Neural progenitor cell (in vitro differentiated cells): ENCODE data around the gene KDSR. TPM values are rescaled to one million over a fixed set of nuclear protein-coding genes. Genes with fewer than 3 reads are reported as not detected.

Experiments
- DNase-seq: peaks from one replicate; pipeline ENCODE4 v3.0.0-alpha.2; 2016; ENCODE audit warnings: low spot score
- H2AFZ ChIP-seq: fragments of 200-600 bp; sonication (generic); replicated peaks from 2 replicates; pipeline ENCODE4 v1.6.1; 2016; ENCODE audit warnings: antibody characterized with exemption
- H3F3A ChIP-seq: fragments of 200-600 bp; sonication (generic); 2 replicates; pipeline ENCODE4 v1.6.1; 2016; ENCODE audit warnings: antibody characterized with exemption, low read depth
- H3K27ac ChIP-seq: fragments of 200-600 bp; sonication (generic); 2 replicates; pipeline ENCODE4 v1.5.1; 2016; ENCODE audit warnings: mild to moderate bottlenecking
- H3K27me3 ChIP-seq: fragments of 200-600 bp; sonication (generic); 2 replicates; pipeline ENCODE4 v1.6.1; 2016; ENCODE audit warnings: mild to moderate bottlenecking, moderate library complexity
- H3K36me3 ChIP-seq: fragments of 200-600 bp; sonication (generic); 2 replicates; pipeline ENCODE4 v1.5.1; 2016
- H3K4me1 ChIP-seq: fragments of 200-600 bp; sonication (generic); 2 replicates; pipeline ENCODE4 v1.6.1; 2016; ENCODE audit warnings: mixed run types
- H3K4me2 ChIP-seq: fragments of 200-600 bp; sonication (generic); 2 replicates; pipeline ENCODE4 v1.6.1; 2016
- H3K4me3 ChIP-seq: fragments of 200-600 bp; sonication (generic); 2 replicates; pipeline ENCODE4 v1.5.1; 2016
- H3K79me2 ChIP-seq: fragments of 200-600 bp; sonication (generic); 2 replicates; pipeline ENCODE4 v1.6.1; 2016; ENCODE audit warnings: low read depth
- H3K9ac ChIP-seq: fragments of 200-600 bp; sonication (generic); 2 replicates; pipeline ENCODE4 v1.6.1; 2016
- H3K9me3 ChIP-seq: fragments of 200-600 bp; sonication (generic); 2 replicates; pipeline ENCODE4 v1.5.1; 2016; ENCODE audit warnings: low read depth
- H4K20me1 ChIP-seq: fragments of 200-600 bp; sonication (generic); 2 replicates; pipeline ENCODE4 v1.6.1; 2016; ENCODE audit warnings: low read depth
- H3K27ac Mint-ChIP-seq: 3 replicates; pipeline ENCODE4 v1.8.0; 2021; ENCODE audit warnings: mixed read lengths
- H3K27me3 Mint-ChIP-seq: 2 replicates; pipeline ENCODE4 v1.8.0; 2022; ENCODE audit warnings: low read depth, mild to moderate bottlenecking, inconsistent platforms, moderate library complexity, mixed read lengths; ENCODE audit not compliant: insufficient read depth
- H3K36me3 Mint-ChIP-seq: 3 replicates; pipeline ENCODE4 v1.8.0; 2021; ENCODE audit warnings: mixed read lengths
- H3K4me1 Mint-ChIP-seq: 3 replicates; pipeline ENCODE4 v1.8.0; 2021; ENCODE audit warnings: mixed read lengths
- H3K4me3 Mint-ChIP-seq: 3 replicates; pipeline ENCODE4 v1.8.0; 2021; ENCODE audit warnings: mild to moderate bottlenecking, moderate library complexity, mixed read lengths
- H3K9me3 Mint-ChIP-seq: 3 replicates; pipeline ENCODE4 v1.8.0; 2020; ENCODE audit warnings: mixed read lengths
- CTCF ChIP-seq: fragments of 200-600 bp; sonication (generic); IDR thresholded peaks from 2 replicates; pipeline ENCODE4 v1.5.1; 2017; ENCODE audit warnings: antibody characterized with exemption, mild to moderate bottlenecking
- EZH2 ChIP-seq: fragments of 200-600 bp; sonication (generic); IDR thresholded peaks from 2 replicates; pipeline ENCODE4 v1.6.1; 2017; ENCODE audit warnings: antibody characterized with exemption, mild to moderate bottlenecking, moderate library complexity
- EZH2phosphoT487 ChIP-seq: fragments of 200-600 bp; sonication (generic); IDR thresholded peaks from 2 replicates; pipeline ENCODE4 v1.6.1; 2017; ENCODE audit warnings: antibody characterized with exemption
- total RNA-seq: library from RNA; depleted of rRNA; stranded (reverse); fragments of >200 nt; gene quantifications from 2 replicates; pipeline ENCODE4 v1.2.3, GENCODE V29; 2015; ENCODE audit warnings: low replicate concordance

The KDSR gene
- total RNA-seq, 1 donor from 2014 or later, result 20.6 TPM

DNA sequence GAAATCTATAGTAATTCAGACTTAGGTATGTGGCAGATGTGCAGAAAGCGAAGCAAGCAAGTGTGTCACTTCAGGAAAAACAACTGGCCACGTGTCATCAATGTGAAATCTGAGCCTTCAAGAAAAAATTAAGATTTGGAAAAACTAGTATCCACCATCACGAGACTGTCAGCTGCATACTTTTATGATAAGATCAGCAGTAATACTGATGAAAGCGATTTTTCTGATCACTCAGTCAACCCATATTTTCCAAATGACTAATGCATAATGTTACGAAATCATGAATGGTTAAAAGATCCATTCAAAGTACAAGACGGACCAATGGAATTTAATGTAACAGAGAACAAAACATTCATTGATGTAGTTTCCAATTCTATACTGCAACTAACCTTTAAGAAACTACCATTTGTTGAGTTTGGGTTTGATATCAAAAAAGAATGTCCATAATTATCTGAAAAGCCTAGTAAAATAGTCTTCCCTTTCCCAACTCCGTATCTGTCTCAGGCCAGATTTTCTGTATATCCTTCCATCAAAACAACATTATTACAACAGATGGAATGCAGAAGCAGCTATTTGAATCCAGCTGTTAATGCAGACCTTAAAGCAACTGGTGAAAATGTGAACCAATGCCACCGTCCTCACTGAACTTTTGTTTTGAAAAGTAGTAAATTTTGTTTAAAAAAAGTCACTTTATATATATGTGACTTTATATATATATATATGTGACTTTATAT lies 30.5 kb downstream of the KDSR start:
- no peaks in the 10 kb centered on the region for H3K4me1 ChIP-seq
- H3K27me3 ChIP-seq, result no peaks in the 10 kb centered on the region
- no peak overlapping the region for H3K4me3 ChIP-seq
- Mint-ChIP-seq H3K4me3 (no peak overlapping the region), H3K27ac (no peak overlapping the region), H3K4me1 (no peaks in the 10 kb centered on the region), H3K36me3 (peaks cover 21% of the 10 kb centered on the region), H3K9me3 (no peaks in the 10 kb centered on the region), H3K27me3 (peaks cover 2% of the 10 kb centered on the region)
- no peaks in the 10 kb centered on the region for H3K79me2 ChIP-seq
- no peak overlapping the region for H3K9ac ChIP-seq
- H3K27ac ChIP-seq, result no peak overlapping the region
- H2AFZ ChIP-seq, result no peak overlapping the region
- peaks cover 4% of the 10 kb centered on the region for H4K20me1 ChIP-seq
- no peak overlapping the region for H3K4me2 ChIP-seq
- H3K36me3 ChIP-seq, result no peaks in the 10 kb centered on the region
- H3K9me3 ChIP-seq, result no peaks in the 10 kb centered on the region
- no peak for DNase-seq
- no peaks in the 10 kb centered on the region for H3F3A ChIP-seq
- TF ChIP-seq EZH2phosphoT487 (no peak), EZH2 (no peak), CTCF (no peak)

DNA sequence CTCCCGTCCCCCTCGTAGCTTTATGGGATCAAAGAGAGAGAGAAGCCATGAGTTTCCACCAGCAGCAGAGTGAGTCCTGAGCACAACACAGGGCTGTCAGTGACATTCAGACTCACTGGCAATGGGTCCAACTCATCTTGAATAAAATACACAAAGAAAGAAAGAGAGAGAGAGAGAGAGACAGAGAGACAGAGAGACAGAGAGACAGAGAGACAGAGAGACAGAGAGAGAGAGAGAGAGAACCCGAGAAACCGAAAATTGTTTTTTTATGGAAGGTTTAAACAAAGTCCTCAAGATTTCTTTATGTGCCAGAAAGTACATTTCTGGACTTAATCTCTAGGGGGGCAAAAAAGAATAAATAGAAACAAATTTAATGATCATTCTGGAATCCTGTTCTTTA lies 35.9 kb downstream of the KDSR start:
- H3K79me2 ChIP-seq, result no peaks in the 10 kb centered on the region
- H3K27ac ChIP-seq, result no peak overlapping the region
- H3K36me3 ChIP-seq, result peaks cover 5% of the 10 kb centered on the region
- Mint-ChIP-seq H3K27ac (no peak overlapping the region), H3K4me3 (no peak overlapping the region), H3K27me3 (peaks cover 4% of the 10 kb centered on the region), H3K4me1 (no peaks in the 10 kb centered on the region), H3K36me3 (peaks cover 20% of the 10 kb centered on the region), H3K9me3 (no peaks in the 10 kb centered on the region)
- no peak overlapping the region for H3K4me2 ChIP-seq
- H3K9me3 ChIP-seq, result no peaks in the 10 kb centered on the region
- no peak overlapping the region for H2AFZ ChIP-seq
- TF ChIP-seq EZH2 (no peak), EZH2phosphoT487 (no peak), CTCF (no peak)
- no peaks in the 10 kb centered on the region for H3K4me1 ChIP-seq
- H3K9ac ChIP-seq, result no peak overlapping the region
- DNase-seq, result no peak
- H3K4me3 ChIP-seq, result no peak overlapping the region
- H3F3A ChIP-seq, result no peaks in the 10 kb centered on the region
- no peaks in the 10 kb centered on the region for H4K20me1 ChIP-seq
- no peaks in the 10 kb centered on the region for H3K27me3 ChIP-seq

DNA sequence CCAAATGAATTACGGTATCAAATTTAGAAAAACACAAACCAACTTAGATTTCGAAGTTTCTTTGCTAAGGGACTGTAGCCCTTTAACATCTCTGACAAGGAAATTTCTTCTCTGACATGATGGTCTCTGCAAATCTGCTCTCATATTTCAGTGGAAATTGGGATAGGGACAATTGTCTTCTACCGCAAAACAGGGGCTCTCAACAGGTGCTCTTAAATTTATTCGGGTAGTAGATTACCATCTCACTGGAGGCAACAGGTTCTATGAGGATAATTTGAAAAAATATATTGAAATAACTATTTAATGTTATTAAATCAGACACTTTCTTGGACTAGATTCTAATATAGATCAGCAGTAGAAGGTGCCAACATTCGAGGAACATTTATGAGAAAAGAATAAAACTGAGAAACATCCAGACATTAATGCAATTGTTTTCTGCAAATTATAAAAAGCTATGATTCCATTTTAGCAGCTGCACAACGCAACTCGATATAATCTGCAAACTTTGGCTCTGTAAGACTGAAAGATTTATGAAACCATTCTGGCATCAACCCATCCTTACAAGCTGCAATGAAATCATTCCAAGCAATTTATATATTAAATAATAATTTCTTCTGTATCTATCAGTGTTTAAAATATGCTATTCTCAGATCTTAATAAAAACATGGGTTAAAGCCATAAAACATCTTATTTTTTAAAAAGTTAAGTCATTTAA lies 37.4 kb downstream of the KDSR start:
- Histone ChIP-seq H3K4me1 (no peaks in the 10 kb centered on the region), H3K9ac (no peak overlapping the region), H2AFZ (no peak overlapping the region), H3K4me2 (no peak overlapping the region), H3K27me3 (no peaks in the 10 kb centered on the region), H3K9me3 (no peaks in the 10 kb centered on the region), H3K36me3 (peaks cover 5% of the 10 kb centered on the region), H3K27ac (no peak overlapping the region), H4K20me1 (no peaks in the 10 kb centered on the region), H3F3A (no peaks in the 10 kb centered on the region), H3K4me3 (no peak overlapping the region), H3K79me2 (no peaks in the 10 kb centered on the region)
- Mint-ChIP-seq H3K4me1 (no peaks in the 10 kb centered on the region), H3K27ac (no peak overlapping the region), H3K27me3 (peaks cover 2% of the 10 kb centered on the region), H3K9me3 (no peaks in the 10 kb centered on the region), H3K36me3 (peaks cover 16% of the 10 kb centered on the region), H3K4me3 (no peak overlapping the region)
- DNase-seq, result no peak
- TF ChIP-seq EZH2phosphoT487, result no peak
- TF ChIP-seq EZH2, result no peak
- no peak for TF ChIP-seq CTCF
